Measurements from ENCODE around the gene PELI2.

The PELI2 gene

DNA sequence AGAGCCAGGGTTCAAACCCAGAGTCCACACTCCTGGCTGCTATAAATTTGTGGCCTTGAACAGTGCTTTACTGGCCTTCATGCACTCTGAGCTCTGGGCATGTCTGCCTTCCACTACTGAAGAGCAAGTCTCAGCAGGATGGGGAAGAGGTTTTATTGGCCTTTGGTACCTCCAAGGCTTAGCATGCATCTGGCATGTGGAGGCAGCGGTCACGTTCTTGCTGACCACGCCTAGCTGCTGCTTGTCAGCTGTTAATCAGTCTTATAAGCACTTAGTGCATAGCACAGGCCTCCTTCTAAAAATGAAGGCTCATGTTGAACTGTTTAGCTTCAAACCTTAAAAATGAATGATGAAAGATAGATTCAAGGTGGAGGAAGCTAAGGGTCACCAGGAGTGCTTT lies 177.5 kb downstream of the PELI2 start:
- DNase-seq, result no peak
- Histone ChIP-seq H3K9me3 (no peaks in the 10 kb centered on the region), H3K4me3 (ENCODE audit: low read depth, low read length) (no peak overlapping the region), H3K4me1 (peaks cover 9% of the 10 kb centered on the region), H3K27me3 (peaks cover 4% of the 10 kb centered on the region), H3K36me3 (no peaks in the 10 kb centered on the region)
- TF ChIP-seq, protein P1, sequence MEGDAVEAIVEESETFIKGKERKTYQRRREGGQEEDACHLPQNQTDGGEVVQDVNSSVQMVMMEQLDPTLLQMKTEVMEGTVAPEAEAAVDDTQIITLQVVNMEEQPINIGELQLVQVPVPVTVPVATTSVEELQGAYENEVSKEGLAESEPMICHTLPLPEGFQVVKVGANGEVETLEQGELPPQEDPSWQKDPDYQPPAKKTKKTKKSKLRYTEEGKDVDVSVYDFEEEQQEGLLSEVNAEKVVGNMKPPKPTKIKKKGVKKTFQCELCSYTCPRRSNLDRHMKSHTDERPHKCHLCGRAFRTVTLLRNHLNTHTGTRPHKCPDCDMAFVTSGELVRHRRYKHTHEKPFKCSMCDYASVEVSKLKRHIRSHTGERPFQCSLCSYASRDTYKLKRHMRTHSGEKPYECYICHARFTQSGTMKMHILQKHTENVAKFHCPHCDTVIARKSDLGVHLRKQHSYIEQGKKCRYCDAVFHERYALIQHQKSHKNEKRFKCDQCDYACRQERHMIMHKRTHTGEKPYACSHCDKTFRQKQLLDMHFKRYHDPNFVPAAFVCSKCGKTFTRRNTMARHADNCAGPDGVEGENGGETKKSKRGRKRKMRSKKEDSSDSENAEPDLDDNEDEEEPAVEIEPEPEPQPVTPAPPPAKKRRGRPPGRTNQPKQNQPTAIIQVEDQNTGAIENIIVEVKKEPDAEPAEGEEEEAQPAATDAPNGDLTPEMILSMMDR (IDR thresholded peaks at IDR 0.05; ENCODE audit: low read depth, low read length), result no peak

DNA sequence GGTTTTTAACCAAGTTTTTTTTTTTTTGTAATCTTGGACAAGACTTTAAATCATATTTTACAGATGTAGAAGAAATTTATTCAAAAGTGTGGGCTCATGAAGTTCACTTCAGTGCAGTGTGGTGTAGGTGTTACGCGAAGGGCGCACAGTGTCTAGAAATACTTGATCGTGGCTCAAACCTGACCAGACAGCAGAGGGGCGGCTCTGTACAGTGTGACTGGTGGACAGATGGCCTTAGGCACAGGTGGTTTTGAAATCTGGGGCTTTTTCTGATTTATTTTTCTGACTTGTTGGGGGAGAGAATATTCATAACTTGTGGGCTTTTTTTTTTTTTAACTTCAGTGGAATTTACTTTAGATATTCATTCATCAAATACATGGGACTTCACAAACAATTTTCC lies 179.2 kb downstream of the PELI2 start:
- H3K36me3 ChIP-seq, result no peaks in the 10 kb centered on the region

DNA sequence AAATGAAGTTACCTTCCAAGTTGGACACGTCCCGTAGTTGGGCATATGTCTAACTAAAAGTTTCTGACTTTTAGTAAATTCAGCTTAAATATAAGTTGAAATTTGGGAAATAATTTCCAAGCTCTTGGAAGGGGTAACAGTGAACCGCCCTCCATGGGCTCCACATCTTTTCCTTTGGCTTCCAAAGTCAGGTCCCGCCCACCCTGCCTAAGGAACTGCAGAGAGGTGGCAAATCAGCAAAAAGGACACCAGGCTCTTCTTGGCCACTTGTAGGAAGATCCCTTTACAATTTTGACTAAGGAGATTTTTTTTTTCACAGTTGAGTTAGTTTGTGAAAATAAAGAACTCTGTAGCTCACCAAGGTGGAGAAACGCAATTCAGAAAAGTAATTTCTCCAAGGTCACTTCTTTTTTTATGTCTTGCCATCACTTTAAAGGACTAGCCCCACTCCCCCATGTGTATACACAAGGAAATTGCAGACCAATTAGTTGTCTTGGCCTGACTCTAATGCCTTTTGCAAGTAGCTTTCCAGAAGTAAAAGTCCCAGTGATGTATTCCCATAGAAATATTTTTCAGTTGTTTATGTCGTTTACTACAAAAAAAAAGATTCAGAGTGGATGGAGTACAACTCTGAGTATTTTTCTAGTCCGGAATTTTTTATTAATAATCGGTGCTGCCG lies 181.2 kb downstream of the PELI2 start:
- no peaks in the 10 kb centered on the region for H3K36me3 ChIP-seq
- no peak overlapping the region for H3K4me3 ChIP-seq (ENCODE audit: low read depth, low read length)
- no peaks in the 10 kb centered on the region for H3K9me3 ChIP-seq
- DNase-seq, result no peak
- no peaks in the 10 kb centered on the region; the same call in 1 of the 2 replicates for H3K4me1 ChIP-seq
- H3K27me3 ChIP-seq, result peaks cover 7% of the 10 kb centered on the region
- TF ChIP-seq, protein P1 (IDR thresholded peaks at IDR 0.05; ENCODE audit: low read depth, low read length), result no peak

More for the DNA sequence above, 179.2 kb downstream of the PELI2 start:
- peaks cover 9% of the 10 kb centered on the region for H3K4me1 ChIP-seq
- H3K9me3 ChIP-seq, result no peaks in the 10 kb centered on the region
- H3K4me3 ChIP-seq (ENCODE audit: low read depth, low read length), result no peak overlapping the region
- peak; percentile 52 for DNase-seq
- peaks cover 7% of the 10 kb centered on the region for H3K27me3 ChIP-seq
- TF ChIP-seq, protein P1 (IDR thresholded peaks at IDR 0.05; ENCODE audit: low read depth, low read length), result no peak

DNA sequence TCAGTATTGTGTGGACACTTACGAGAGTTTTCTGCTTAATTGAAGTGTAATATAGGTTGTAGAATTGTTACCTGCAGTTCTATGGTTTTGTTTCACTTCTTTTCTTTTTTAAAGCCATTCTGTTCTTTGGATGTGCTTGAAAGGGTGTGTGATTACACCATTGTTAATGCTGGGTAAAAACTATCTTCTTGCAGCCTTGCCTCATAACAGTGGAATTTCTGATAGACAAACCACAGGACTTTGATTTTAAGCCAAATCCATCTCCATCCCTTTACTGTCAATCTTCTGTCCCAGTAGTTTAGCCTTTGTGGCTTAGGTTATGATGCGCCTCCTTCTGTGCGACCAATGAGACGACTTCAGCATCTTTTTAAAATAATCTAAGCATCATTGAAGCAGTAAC lies 182.3 kb downstream of the PELI2 start:
- TF ChIP-seq, protein P1 (IDR thresholded peaks at IDR 0.05; ENCODE audit: low read depth, low read length), result no peak
- peaks cover 10% of the 10 kb centered on the region; the same call in 1 of the 2 replicates for H3K27me3 ChIP-seq
- no peaks in the 10 kb centered on the region for H3K9me3 ChIP-seq
- no peaks in the 10 kb centered on the region for H3K36me3 ChIP-seq
- no peak overlapping the region for H3K4me3 ChIP-seq (ENCODE audit: low read depth, low read length)
- no peak for DNase-seq
- H3K4me1 ChIP-seq, result no peaks in the 10 kb centered on the region

DNA sequence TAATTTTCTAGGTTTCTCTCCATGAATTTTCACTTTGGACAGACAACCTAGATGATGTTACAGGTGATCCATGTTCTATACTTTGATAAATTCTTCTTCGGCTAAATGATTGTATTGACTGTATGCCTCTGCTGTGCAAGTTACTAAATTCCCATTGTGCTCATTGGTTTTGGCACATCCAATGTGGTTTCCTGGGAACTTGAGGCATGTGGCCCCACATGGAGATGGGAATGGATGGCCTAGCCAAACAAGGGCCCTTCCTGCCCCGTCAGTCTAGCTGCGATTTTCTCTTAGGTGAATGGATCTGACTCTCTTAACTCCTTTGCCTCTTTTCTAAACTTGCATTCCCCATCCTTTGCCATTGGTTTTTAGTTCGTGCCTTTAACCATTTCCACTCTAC lies 186.2 kb downstream of the PELI2 start:
- H3K36me3 ChIP-seq, result no peaks in the 10 kb centered on the region
- DNase-seq, result no peak
- TF ChIP-seq, protein P1 (IDR thresholded peaks at IDR 0.05; ENCODE audit: low read depth, low read length), result no peak
- H3K27me3 ChIP-seq, result peaks cover 10% of the 10 kb centered on the region; the same call in 1 of the 2 replicates
- H3K9me3 ChIP-seq, result no peaks in the 10 kb centered on the region
- no peaks in the 10 kb centered on the region for H3K4me1 ChIP-seq
- no peak overlapping the region for H3K4me3 ChIP-seq (ENCODE audit: low read depth, low read length)

DNA sequence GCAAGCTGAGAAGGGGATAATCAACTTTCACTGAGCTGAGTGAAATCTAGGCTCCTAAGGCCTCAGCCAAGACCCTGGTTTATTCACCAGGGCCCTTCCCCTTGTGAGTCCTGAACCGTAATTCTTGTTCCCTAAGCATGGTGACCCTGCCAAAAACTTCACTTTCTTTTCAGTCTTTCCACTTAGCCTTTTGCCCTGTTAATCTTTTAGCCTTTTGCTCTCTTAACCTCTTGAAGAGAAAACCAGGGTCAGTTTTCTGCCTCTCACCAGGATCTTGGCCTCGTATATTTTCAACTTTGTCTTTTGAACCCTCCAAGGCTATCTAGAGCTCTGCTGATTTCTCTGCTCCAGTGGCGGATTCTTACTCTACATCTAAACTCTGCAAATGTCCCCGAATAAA lies 191.0 kb downstream of the PELI2 start:
- H3K4me3 ChIP-seq (ENCODE audit: low read depth, low read length), result no peak overlapping the region
- TF ChIP-seq, protein P1 (IDR thresholded peaks at IDR 0.05; ENCODE audit: low read depth, low read length), result no peak
- H3K27me3 ChIP-seq, result 0 out of 2 replicates have a peak, but pooled peaks cover 3% of the 10 kb centered on the region
- H3K36me3 ChIP-seq, result no peaks in the 10 kb centered on the region
- no peaks in the 10 kb centered on the region for H3K4me1 ChIP-seq
- no peaks in the 10 kb centered on the region for H3K9me3 ChIP-seq
- no peak for DNase-seq

Data from BE2C (cell line).